HEK293T (cell line): ENCODE results near the gene OSER1.

Experiments used
- BHLHE40 ChIP-seq: fragments of 450-650 bp; IDR thresholded peaks from 2 replicates; pipeline ENCODE4 v1.6.1; 2016; ENCODE audit warnings: mild to moderate bottlenecking, moderate library complexity, borderline replicate concordance
- CTBP1 ChIP-seq: fragments of 450-650 bp; IDR thresholded peaks from 2 replicates; pipeline ENCODE4 v1.6.1; 2016; ENCODE audit warnings: borderline replicate concordance
- SP1 ChIP-seq: fragments of 450-650 bp; IDR thresholded peaks from 2 replicates; pipeline ENCODE4 v1.6.1; 2017
- SUZ12 ChIP-seq: fragments of 450-650 bp; IDR thresholded peaks from 2 replicates; pipeline ENCODE4 v1.6.1; 2016; ENCODE audit warnings: mild to moderate bottlenecking
- TARDBP ChIP-seq: fragments of 450-650 bp; IDR thresholded peaks from 2 replicates; pipeline ENCODE4 v1.6.1; 2016
- ZNF384 ChIP-seq: fragments of 450-650 bp; IDR thresholded peaks from 2 replicates; pipeline ENCODE4 v1.6.1; 2016
- TF ChIP-seq, protein P1 (sequence below): fragments of 450-650 bp; IDR thresholded peaks from 2 replicates; pipeline ENCODE4 v1.6.1; 2016

- TF ChIP-seq, protein P1, sequence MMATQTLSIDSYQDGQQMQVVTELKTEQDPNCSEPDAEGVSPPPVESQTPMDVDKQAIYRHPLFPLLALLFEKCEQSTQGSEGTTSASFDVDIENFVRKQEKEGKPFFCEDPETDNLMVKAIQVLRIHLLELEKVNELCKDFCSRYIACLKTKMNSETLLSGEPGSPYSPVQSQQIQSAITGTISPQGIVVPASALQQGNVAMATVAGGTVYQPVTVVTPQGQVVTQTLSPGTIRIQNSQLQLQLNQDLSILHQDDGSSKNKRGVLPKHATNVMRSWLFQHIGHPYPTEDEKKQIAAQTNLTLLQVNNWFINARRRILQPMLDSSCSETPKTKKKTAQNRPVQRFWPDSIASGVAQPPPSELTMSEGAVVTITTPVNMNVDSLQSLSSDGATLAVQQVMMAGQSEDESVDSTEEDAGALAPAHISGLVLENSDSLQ = no peak
- TF ChIP-seq BHLHE40 = no peak
- TF ChIP-seq TARDBP = no peak
- TF ChIP-seq ZNF384 = no peak
- TF ChIP-seq SUZ12 = no peak
- no peak for TF ChIP-seq CTBP1
- TF ChIP-seq SP1 = no peak
Measured at GRCh38 chr20:44206132-44206531, 4.4 kb downstream of the OSER1 start.
